Lower lobe of right lung (tissue), 2 donors: ENCODE data around the gene FMN1. TPM values are rescaled to one million over a fixed set of nuclear protein-coding genes. Genes with fewer than 3 reads are reported as not detected.

Experiments used
- ATAC-seq, 2 donors: fragments of 200-7000 bp; cut with Tn5 transposase; one replicate each; pipeline ENCODE4 v1.9.1; 2020 to 2022; ENCODE audit warnings: mild to moderate bottlenecking in 2 of 2, moderate library complexity in 2 of 2
- DNase-seq: peaks from one replicate; pipeline ENCODE4 v3.0.0-alpha.2; 2020
- H3K27ac ChIP-seq: fragments of 200-600 bp; one replicate; pipeline ENCODE4 v1.8.0; 2022
- H3K27me3 ChIP-seq: fragments of 200-600 bp; one replicate; pipeline ENCODE4 v1.8.0; 2022; ENCODE audit warnings: low read depth
- H3K36me3 ChIP-seq: fragments of 200-600 bp; one replicate; pipeline ENCODE4 v1.8.0; 2022; ENCODE audit warnings: mild to moderate bottlenecking
- H3K4me1 ChIP-seq: fragments of 200-600 bp; one replicate; pipeline ENCODE4 v1.8.0; 2022
- H3K4me3 ChIP-seq: fragments of 200-600 bp; one replicate; pipeline ENCODE4 v1.8.0; 2022; ENCODE audit warnings: mild to moderate bottlenecking
- H3K9me3 ChIP-seq: fragments of 200-600 bp; one replicate; pipeline ENCODE4 v1.8.0; 2022
- CTCF ChIP-seq: fragments of 200-600 bp; IDR thresholded peaks from one replicate; pipeline ENCODE4 v1.8.0; 2022; ENCODE audit warnings: antibody characterized with exemption, mild to moderate bottlenecking
- intact Hi-C: fragments of 100-400 bp; cut with DNase I; formaldehyde crosslinking; loops from one replicate; pipeline ENCODE4 v1.11.0; 2022
- total RNA-seq: library from RNA; stranded (reverse); fragmentation: NEBNext Ultra II Directional; extraction: Animal tissue kit (Norgen Biotek cat#: 25700); gene quantifications from one replicate; pipeline ENCODE4 v1.2.1, GENCODE V29; 2021
- donor health status: DM: no; HTN: yes; CAD: no; lungs with severe emphysema.

The FMN1 gene
- total RNA-seq, 1 donor from 2014 or later: 38.8 TPM

DNA sequence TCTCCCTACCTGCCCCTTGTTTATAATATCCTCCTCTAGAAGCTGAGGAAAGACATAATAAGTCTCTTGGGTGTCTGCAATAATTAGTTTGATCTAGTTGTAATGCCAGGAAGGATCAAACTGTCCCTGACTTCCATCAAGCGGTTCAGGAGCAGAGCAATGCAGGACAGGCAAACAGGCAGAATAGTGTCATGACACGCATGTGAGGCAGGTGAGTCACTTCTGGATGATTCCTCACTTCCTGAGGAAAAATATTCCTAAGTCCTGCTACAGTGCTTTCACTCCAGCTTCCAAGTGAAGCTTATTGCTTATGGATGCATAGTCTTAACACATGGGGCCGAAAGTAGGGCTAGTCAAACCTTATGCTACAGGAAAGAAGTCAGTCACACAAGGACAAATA lies 390.9 kb downstream of the FMN1 start:
- Histone ChIP-seq H3K27ac (no peak overlapping the region), H3K4me1 (no peaks in the 10 kb centered on the region), H3K4me3 (no peak overlapping the region), H3K36me3 (peaks cover under 1% of the 10 kb centered on the region), H3K9me3 (peaks cover 5% of the 10 kb centered on the region), H3K27me3 (no peaks in the 10 kb centered on the region)
- DNase-seq (no peak), ATAC-seq (no peak)
- no peak for TF ChIP-seq CTCF
- intact Hi-C loops: no loop called here

DNA sequence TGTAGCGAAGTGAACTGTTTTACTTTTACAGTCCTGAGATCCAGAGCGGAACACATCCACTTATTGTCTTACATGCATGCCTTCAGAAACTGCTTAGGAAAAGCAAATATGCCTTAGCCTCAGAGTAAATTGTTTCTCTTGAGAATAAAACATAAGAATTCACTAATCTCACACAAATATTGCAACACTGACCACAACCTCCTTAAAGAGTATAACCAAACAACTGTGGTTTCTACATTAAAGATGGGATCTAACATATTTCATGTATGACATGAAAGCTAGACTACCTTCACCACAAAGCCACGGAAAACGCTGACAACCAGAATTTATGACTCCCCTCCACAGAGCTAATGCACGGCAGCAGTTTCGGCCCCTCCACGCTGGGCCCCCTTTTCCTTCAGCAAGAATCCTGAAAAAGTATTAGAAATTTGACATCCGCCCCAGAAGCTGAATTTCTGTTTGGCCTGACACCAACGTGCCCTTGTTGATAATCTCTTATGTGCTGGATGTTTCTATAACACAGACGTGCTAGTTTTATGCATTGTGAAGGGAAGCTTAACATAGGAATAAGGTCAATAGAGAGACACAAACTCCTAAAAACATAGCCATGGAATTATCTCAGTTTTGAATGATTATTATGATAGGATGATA lies 392.1 kb downstream of the FMN1 start:
- ATAC-seq (peak in 1 of 2 donors; percentile 59), DNase-seq (no peak)
- TF ChIP-seq CTCF: no peak
- Histone ChIP-seq H3K36me3 (peaks cover 5% of the 10 kb centered on the region), H3K9me3 (peaks cover 5% of the 10 kb centered on the region), H3K4me1 (no peaks in the 10 kb centered on the region), H3K27me3 (no peaks in the 10 kb centered on the region), H3K27ac (no peak overlapping the region), H3K4me3 (no peak overlapping the region)
- intact Hi-C loops: no loop called here

DNA sequence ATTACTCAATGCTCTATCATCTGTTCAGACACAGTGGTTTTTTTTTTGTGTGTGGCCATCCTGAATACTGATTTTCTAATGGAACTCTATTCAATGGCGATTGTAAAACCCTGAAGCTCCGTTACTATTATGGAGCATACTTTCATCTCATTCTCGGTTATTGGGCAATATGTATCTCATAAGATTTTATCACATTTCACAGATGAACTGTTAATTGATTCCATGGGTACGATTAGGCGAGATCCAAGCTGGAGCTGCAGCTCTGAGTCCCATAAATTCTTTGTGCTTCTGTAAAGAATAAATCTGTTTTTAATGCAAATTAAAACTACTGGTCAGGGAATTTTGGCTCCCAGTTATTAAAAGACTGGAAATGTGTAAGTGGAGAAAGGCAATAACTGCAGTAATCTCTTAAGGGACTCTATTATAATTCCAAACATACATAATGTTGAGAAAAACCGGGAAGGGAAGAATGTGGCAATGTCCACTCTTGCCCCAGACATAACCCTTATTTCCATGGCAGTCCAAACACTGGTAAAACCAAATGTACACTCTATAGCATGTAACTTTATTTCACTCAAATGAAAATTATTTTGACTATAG lies 394.5 kb downstream of the FMN1 start:
- H3K9me3 ChIP-seq: peaks cover 5% of the 10 kb centered on the region
- H3K4me3 ChIP-seq: no peak overlapping the region
- DNase-seq (no peak), ATAC-seq (no peak)
- no peak overlapping the region for H3K27ac ChIP-seq
- H3K36me3 ChIP-seq: peaks cover 5% of the 10 kb centered on the region
- H3K27me3 ChIP-seq: no peaks in the 10 kb centered on the region
- intact Hi-C loops: no loop called here
- no peaks in the 10 kb centered on the region for H3K4me1 ChIP-seq
- TF ChIP-seq CTCF: no peak

- no peak overlapping the region for H3K27ac ChIP-seq
- no peak for TF ChIP-seq CTCF
- no peaks in the 10 kb centered on the region for H3K27me3 ChIP-seq
- H3K4me1 ChIP-seq: no peaks in the 10 kb centered on the region
- no peak for DNase-seq
- intact Hi-C loops: no loop called here
- H3K36me3 ChIP-seq: peaks cover 5% of the 10 kb centered on the region
- ATAC-seq: no peak
- H3K9me3 ChIP-seq: no peaks in the 10 kb centered on the region
- H3K4me3 ChIP-seq: no peak overlapping the region
Measured at GRCh38 chr15:32796856-32797255, 397.7 kb downstream of the FMN1 start.

GRCh38 chr15:32794973-32795372 lies 399.5 kb downstream of the FMN1 start:
- intact Hi-C loops: no loop called here
- peaks cover 5% of the 10 kb centered on the region for H3K36me3 ChIP-seq
- ATAC-seq (no peak), DNase-seq (no peak)
- H3K4me1 ChIP-seq: no peaks in the 10 kb centered on the region
- no peaks in the 10 kb centered on the region for H3K9me3 ChIP-seq
- H3K27ac ChIP-seq: no peak overlapping the region
- no peak for TF ChIP-seq CTCF
- no peaks in the 10 kb centered on the region for H3K27me3 ChIP-seq
- H3K4me3 ChIP-seq: no peak overlapping the region
